Muscle of leg (tissue), 11 donors: Measurements from ENCODE around the gene FXYD6. TPM values are rescaled to one million over a fixed set of nuclear protein-coding genes. Genes with fewer than 3 reads are reported as not detected.

Source experiments
- DNase-seq: peaks from one replicate; pipeline ENCODE4 v3.0.0; 2013
- H3K27ac ChIP-seq: one replicate; pipeline ENCODE4 v1.5.1; 2013; ENCODE audit warnings: mild to moderate bottlenecking, low read length, control low read depth
- H3K27me3 ChIP-seq: one replicate; pipeline ENCODE4 v1.6.1; 2013; ENCODE audit warnings: low read length; ENCODE audit not compliant: control insufficient read depth, insufficient read depth
- H3K36me3 ChIP-seq: one replicate; pipeline ENCODE4 v1.6.1; 2013; ENCODE audit warnings: low read length; ENCODE audit not compliant: control insufficient read depth, insufficient read depth
- H3K4me1 ChIP-seq: one replicate; pipeline ENCODE4 v1.6.1; 2013; ENCODE audit warnings: low read length; ENCODE audit not compliant: control insufficient read depth, insufficient read depth
- H3K4me3 ChIP-seq: one replicate; pipeline ENCODE4 v1.5.1; 2013; ENCODE audit warnings: low read length, control low read depth
- H3K9me3 ChIP-seq: replicated peaks from 2 replicates; pipeline ENCODE4 v1.6.1; 2013; ENCODE audit warnings: low read depth, low read length; ENCODE audit not compliant: control insufficient read depth
- WGBS: methylation state at CpG from one replicate; pipeline ENCODE4 v1.1.5; 2013; ENCODE audit warnings: missing lambda C conversion rate; ENCODE audit not compliant: insufficient coverage; 5-methylcytosine and 5-hydroxymethylcytosine counted together
- polyA plus RNA-seq, 8 donors: library from polyadenylated mRNA; unstranded; fragments of 120-200 nt; gene quantifications; one replicate each; pipeline versions ENCODE4 v1.2.1 to v1.2.3, GENCODE V29; 2013; ENCODE audit warnings: inconsistent platforms in 1 of 8, low replicate concordance in 1 of 8; ENCODE audit not compliant: insufficient read length in 8 of 8, insufficient read depth in 1 of 8
- total RNA-seq: library from RNA; stranded (reverse); fragments of 120-200 nt; gene quantifications from one replicate; pipeline ENCODE4 v1.2.4, GENCODE V29; 2013

The FXYD6 gene
- total and polyA plus RNA-seq, 9 donors, result 103 to 209 (median 173) TPM

- H3K27ac ChIP-seq, result no peak overlapping the region
Measured at GRCh38 chr11:117919781-117920221, 43.3 kb upstream of the FXYD6 start.

GRCh38 chr11:117919341-117919740, 42.9 kb upstream of the FXYD6 start:
- 14% methylated on average over 1 of the region's 4 CpGs for whole genome bisulfite sequencing
- no peak for DNase-seq

More at GRCh38 chr11:117919781-117920221, 43.3 kb upstream of the FXYD6 start:
- H3K9me3 ChIP-seq, result no peaks in the 10 kb centered on the region
- H3K4me3 ChIP-seq, result no peak overlapping the region
- peaks cover 2% of the 10 kb centered on the region for H3K4me1 ChIP-seq
- 76% methylated on average over 3 of the region's 4 CpGs for WGBS
- no peaks in the 10 kb centered on the region for H3K27me3 ChIP-seq
- no peaks in the 10 kb centered on the region for H3K36me3 ChIP-seq
- no peak for DNase-seq

DNA sequence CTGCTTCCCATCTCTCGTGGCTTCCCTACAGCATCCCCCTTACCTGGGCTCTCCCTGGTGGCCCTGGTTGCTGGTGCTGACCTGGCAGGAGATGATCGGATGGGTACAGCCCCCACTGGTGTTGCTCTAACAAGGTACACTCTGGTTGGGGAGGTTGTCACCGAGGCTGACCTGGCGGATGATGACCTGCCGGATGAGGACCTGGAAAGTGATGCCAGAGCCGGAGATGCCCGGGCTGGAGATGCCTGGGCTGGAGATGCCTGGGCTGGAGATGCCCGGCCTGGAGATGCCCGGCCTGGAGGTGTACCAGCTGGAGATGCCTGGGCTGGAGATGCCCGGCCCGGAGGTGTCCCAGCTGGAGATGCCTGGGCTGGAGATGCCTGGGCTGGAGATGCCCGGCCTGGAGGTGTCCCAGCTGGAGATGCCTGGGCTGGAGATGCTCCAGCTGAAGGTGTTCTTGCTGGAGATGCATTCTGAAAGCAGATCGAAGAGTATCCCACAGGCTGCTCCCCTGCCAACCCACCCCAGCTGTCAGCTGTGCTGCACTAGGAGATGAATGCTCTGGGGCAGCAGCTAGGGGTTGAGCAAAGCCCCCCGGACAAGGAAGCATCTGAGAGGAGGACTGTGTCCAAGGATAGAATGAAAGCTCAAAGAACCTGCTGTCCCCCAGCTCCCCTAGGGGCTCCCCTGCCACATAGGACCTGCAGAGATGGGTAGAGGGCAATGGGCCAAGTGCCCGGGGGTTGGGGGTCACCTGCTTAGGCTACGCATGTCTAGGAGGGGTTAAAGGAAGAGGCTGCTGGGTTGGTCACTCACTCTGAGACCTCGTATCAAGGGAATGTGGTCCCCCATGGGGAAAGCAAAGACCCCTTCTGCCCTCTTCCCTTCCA, 42.2 kb upstream of the FXYD6 start:
- Histone ChIP-seq H3K4me3 (no peak overlapping the region), H3K36me3 (no peaks in the 10 kb centered on the region), H3K27me3 (no peaks in the 10 kb centered on the region)

More at GRCh38 chr11:117919341-117919740, 42.9 kb upstream of the FXYD6 start:
- H3K4me3 ChIP-seq, result no peak overlapping the region
- H3K4me1 ChIP-seq, result peaks cover 2% of the 10 kb centered on the region
- H3K36me3 ChIP-seq, result no peaks in the 10 kb centered on the region
- no peak overlapping the region for H3K27ac ChIP-seq
- H3K27me3 ChIP-seq, result no peaks in the 10 kb centered on the region
- H3K9me3 ChIP-seq, result no peaks in the 10 kb centered on the region

GRCh38 chr11:117917591-117918151, 41.2 kb upstream of the FXYD6 start:
- DNase-seq, result no peak
- Histone ChIP-seq H3K27me3 (no peaks in the 10 kb centered on the region), H3K36me3 (no peaks in the 10 kb centered on the region), H3K4me1 (peaks cover 2% of the 10 kb centered on the region), H3K27ac (no peak overlapping the region), H3K4me3 (no peak overlapping the region), H3K9me3 (no peaks in the 10 kb centered on the region)
- 78% methylated on average over 2 of the region's 5 CpGs for WGBS

More for the DNA sequence above, 42.2 kb upstream of the FXYD6 start:
- Histone ChIP-seq H3K27ac (no peak overlapping the region), H3K4me1 (peaks cover 2% of the 10 kb centered on the region), H3K9me3 (no peaks in the 10 kb centered on the region)
- DNase-seq, result no peak
- WGBS, result 92% methylated on average over 12 of the region's 17 CpGs

- Histone ChIP-seq H3K27me3 (no peaks in the 10 kb centered on the region), H3K4me3 (no peak overlapping the region), H3K9me3 (no peaks in the 10 kb centered on the region), H3K27ac (no peak overlapping the region), H3K4me1 (peaks cover 2% of the 10 kb centered on the region), H3K36me3 (no peaks in the 10 kb centered on the region)
- DNase-seq, result no peak
- 80% methylated on average over 10 of the region's 11 CpGs for WGBS
Measured at GRCh38 chr11:117916956-117917355, 40.5 kb upstream of the FXYD6 start.

GRCh38 chr11:117915672-117916235, 39.3 kb upstream of the FXYD6 start:
- H3K9me3 ChIP-seq, result no peaks in the 10 kb centered on the region
- H3K27ac ChIP-seq, result no peak overlapping the region
- H3K4me3 ChIP-seq, result no peak overlapping the region
- no peak for DNase-seq
- WGBS, result 74% methylated on average over 7 of the region's 9 CpGs
- H3K27me3 ChIP-seq, result no peaks in the 10 kb centered on the region
- peaks cover 2% of the 10 kb centered on the region for H3K4me1 ChIP-seq
- H3K36me3 ChIP-seq, result no peaks in the 10 kb centered on the region

GRCh38 chr11:117914991-117915618, 38.6 kb upstream of the FXYD6 start:
- H3K36me3 ChIP-seq, result no peaks in the 10 kb centered on the region
- no peaks in the 10 kb centered on the region for H3K27me3 ChIP-seq
- 40% methylated on average over 8 of the region's 10 CpGs for WGBS
- H3K27ac ChIP-seq, result no peak overlapping the region
- DNase-seq, result no peak
- H3K4me3 ChIP-seq, result no peak overlapping the region
- H3K4me1 ChIP-seq, result peaks cover 2% of the 10 kb centered on the region
- no peaks in the 10 kb centered on the region for H3K9me3 ChIP-seq

DNA sequence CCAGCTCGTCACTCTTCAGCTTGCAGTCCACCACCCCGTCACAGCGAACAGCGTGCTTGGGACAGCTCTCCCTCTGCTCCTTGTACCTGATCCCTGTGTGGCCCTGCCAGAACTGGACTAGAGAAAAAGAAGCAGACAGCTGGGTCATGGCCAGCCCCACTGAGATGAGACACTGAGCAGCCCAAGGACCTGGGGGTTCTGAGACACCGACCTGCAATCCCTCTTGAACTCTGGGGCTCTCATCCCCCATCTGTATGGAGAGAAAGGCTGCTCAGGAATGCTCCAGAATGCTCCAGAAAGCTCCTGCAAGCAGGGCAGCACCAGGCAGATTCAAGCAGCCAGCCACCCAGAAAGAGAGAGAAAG, 37.9 kb upstream of the FXYD6 start:
- Histone ChIP-seq H3K9me3 (no peaks in the 10 kb centered on the region), H3K4me3 (no peak overlapping the region), H3K36me3 (no peaks in the 10 kb centered on the region), H3K27ac (no peak overlapping the region), H3K4me1 (peaks cover 2% of the 10 kb centered on the region), H3K27me3 (no peaks in the 10 kb centered on the region)
- DNase-seq, result no peak
- WGBS, result 88% methylated on average over 4 of the region's 5 CpGs

GRCh38 chr11:117913736-117914397, 37.4 kb upstream of the FXYD6 start:
- no peak overlapping the region for H3K27ac ChIP-seq
- H3K4me1 ChIP-seq, result peaks cover under 1% of the 10 kb centered on the region
- H3K9me3 ChIP-seq, result no peaks in the 10 kb centered on the region
- 94% methylated on average over 9 of the region's 9 CpGs for WGBS
- no peaks in the 10 kb centered on the region for H3K36me3 ChIP-seq
- no peak overlapping the region for H3K4me3 ChIP-seq
- no peak for DNase-seq
- H3K27me3 ChIP-seq, result no peaks in the 10 kb centered on the region
